ENCODE results near the gene EMC7. TPM values are rescaled to one million over a fixed set of nuclear protein-coding genes. Genes with fewer than 3 reads are reported as not detected.
"Not testable (repeated sequence)": the region's sequence is repeated elsewhere in the genome, so short reads cannot be mapped to it uniquely, and the experiment has no call there.

The EMC7 gene
- polyA plus RNA-seq, 3 donors from 2014 or later: 132 to 209 (median 169) TPM

- Mint-ChIP-seq H3K27me3 (ENCODE audit: low read depth in 3 of 3) (no peaks in the 10 kb centered on the region), H3K9me3 (no peaks in the 10 kb centered on the region), H3K4me1 (no peaks in the 10 kb centered on the region), H3K36me3 (peaks cover 0 to 8% (median 2%) of the 10 kb centered on the region in 3 donors), H3K27ac (no peak overlapping the region), H3K4me3 (no peak overlapping the region)
- no peak for DNase-seq
Observed at GRCh38 chr15:34070003-34070402, 31.7 kb downstream of the EMC7 start.

GRCh38 chr15:34065941-34066340, 35.7 kb downstream of the EMC7 start:
- H3K27me3 Mint-ChIP-seq (ENCODE audit: low read depth in 3 of 3): peaks cover 0 to 2% (median 1%) of the 10 kb centered on the region in 3 donors
- H3K27ac Mint-ChIP-seq: no peak overlapping the region
- no peak overlapping the region for H3K4me3 Mint-ChIP-seq
- DNase-seq: no peak
- peaks cover 0 to 5% (median 2%) of the 10 kb centered on the region in 3 donors for H3K36me3 Mint-ChIP-seq
- peaks cover 0 to 2% of the 10 kb centered on the region in 2 donors for H3K4me1 Mint-ChIP-seq
- no peaks in the 10 kb centered on the region for H3K9me3 Mint-ChIP-seq

- Mint-ChIP-seq H3K36me3 (peaks cover 0 to 5% (median 2%) of the 10 kb centered on the region in 3 donors), H3K4me1 (peaks cover 0 to 2% of the 10 kb centered on the region in 2 donors), H3K27me3 (ENCODE audit: low read depth in 3 of 3) (peaks cover 0 to 2% (median 1%) of the 10 kb centered on the region in 3 donors), H3K9me3 (no peaks in the 10 kb centered on the region), H3K27ac (no peak overlapping the region), H3K4me3 (no peak overlapping the region)
- no peak for DNase-seq
Observed at GRCh38 chr15:34065261-34065660, 36.4 kb downstream of the EMC7 start.

GRCh38 chr15:34064438-34064837, 37.2 kb downstream of the EMC7 start:
- peaks cover 0 to 5% (median 2%) of the 10 kb centered on the region in 3 donors for H3K36me3 Mint-ChIP-seq
- no peak for DNase-seq
- no peaks in the 10 kb centered on the region for H3K9me3 Mint-ChIP-seq
- H3K27ac Mint-ChIP-seq: no peak overlapping the region
- H3K4me3 Mint-ChIP-seq: no peak overlapping the region
- H3K27me3 Mint-ChIP-seq (ENCODE audit: low read depth in 3 of 3): peaks cover 0 to 2% (median 1%) of the 10 kb centered on the region in 3 donors
- peaks cover 0 to 2% of the 10 kb centered on the region in 2 donors for H3K4me1 Mint-ChIP-seq

GRCh38 chr15:34059946-34060345, 41.7 kb downstream of the EMC7 start:
- Mint-ChIP-seq H3K4me1 (peaks cover 0 to 2% of the 10 kb centered on the region in 2 donors), H3K27me3 (ENCODE audit: low read depth in 3 of 3) (peaks cover 0 to 2% (median 1%) of the 10 kb centered on the region in 3 donors), H3K27ac (no peak overlapping the region), H3K9me3 (no peaks in the 10 kb centered on the region), H3K36me3 (no peaks in the 10 kb centered on the region), H3K4me3 (no peak overlapping the region)
- no peak for DNase-seq

- no peaks in the 10 kb centered on the region for H3K9me3 Mint-ChIP-seq
- no peak for DNase-seq
- no peak overlapping the region for H3K4me3 Mint-ChIP-seq
- H3K27ac Mint-ChIP-seq: no peak overlapping the region
- no peaks in the 10 kb centered on the region for H3K36me3 Mint-ChIP-seq
- peaks cover 0 to 2% (median 1%) of the 10 kb centered on the region in 3 donors for H3K27me3 Mint-ChIP-seq (ENCODE audit: low read depth in 3 of 3)
- peaks cover 0 to 2% of the 10 kb centered on the region in 2 donors for H3K4me1 Mint-ChIP-seq
Observed at GRCh38 chr15:34059476-34059875, 42.2 kb downstream of the EMC7 start.

GRCh38 chr15:34056911-34057310, 44.8 kb downstream of the EMC7 start:
- Mint-ChIP-seq H3K27me3 (ENCODE audit: low read depth in 3 of 3) (peaks cover 0 to 5% (median 1%) of the 10 kb centered on the region in 3 donors), H3K27ac (no peak overlapping the region), H3K36me3 (no peaks in the 10 kb centered on the region), H3K4me1 (peaks cover 0 to 2% of the 10 kb centered on the region in 2 donors), H3K4me3 (no peak overlapping the region), H3K9me3 (peaks cover 0 to 5% (median 2%) of the 10 kb centered on the region in 6 donors)
- no peak for DNase-seq

GRCh38 chr15:34055868-34056595, 45.6 kb downstream of the EMC7 start:
- Mint-ChIP-seq H3K27me3 (ENCODE audit: low read depth in 3 of 3) (peaks cover 0 to 4% (median under 1%) of the 10 kb centered on the region in 3 donors), H3K36me3 (peaks cover 2 to 7% (median 2%) of the 10 kb centered on the region in 3 donors), H3K9me3 (peaks cover 1 to 13% (median 7%) of the 10 kb centered on the region in 6 donors), H3K4me1 (no peaks in the 10 kb centered on the region), H3K4me3 (no peak overlapping the region), H3K27ac (no peak overlapping the region)
- no peak for DNase-seq

- peaks cover 4 to 29% (median 21%) of the 10 kb centered on the region in 6 donors for H3K9me3 Mint-ChIP-seq
- peaks cover 15 to 20% (median 15%) of the 10 kb centered on the region in 3 donors for H3K36me3 Mint-ChIP-seq
- H3K27ac Mint-ChIP-seq: no peak overlapping the region
- H3K4me3 Mint-ChIP-seq: no peak overlapping the region
- peaks cover 2 to 4% (median 3%) of the 10 kb centered on the region in 3 donors for H3K27me3 Mint-ChIP-seq (ENCODE audit: low read depth in 3 of 3)
- no peak for DNase-seq
- H3K4me1 Mint-ChIP-seq: no peaks in the 10 kb centered on the region
Observed at GRCh38 chr15:34054081-34054707, 47.5 kb downstream of the EMC7 start.

GRCh38 chr15:34050385-34050784, 51.3 kb downstream of the EMC7 start:
- not testable (repeated sequence) for H3K27ac Mint-ChIP-seq; H3K4me1 Mint-ChIP-seq; DNase-seq; H3K27me3 Mint-ChIP-seq (ENCODE audit: low read depth in 3 of 3)
- Mint-ChIP-seq H3K9me3 (peaks cover 4 to 35% (median 24%) of the 10 kb centered on the region in 6 donors), H3K4me3 (peak overlapping the region in 1 of 5 donors; percentile 56), H3K36me3 (peaks cover 17 to 22% (median 17%) of the 10 kb centered on the region in 3 donors)

GRCh38 chr15:34049112-34049511, 52.5 kb downstream of the EMC7 start:
- Mint-ChIP-seq H3K27ac (no peak overlapping the region), H3K9me3 (peaks cover 4 to 35% (median 24%) of the 10 kb centered on the region in 6 donors), H3K27me3 (ENCODE audit: low read depth in 3 of 3) (peaks cover 2 to 4% (median 3%) of the 10 kb centered on the region in 3 donors), H3K4me3 (no peak overlapping the region), H3K4me1 (no peaks in the 10 kb centered on the region), H3K36me3 (peaks cover 17 to 22% (median 17%) of the 10 kb centered on the region in 3 donors)
- no peak for DNase-seq

GRCh38 chr15:34047893-34048775, 53.5 kb downstream of the EMC7 start:
- Mint-ChIP-seq H3K4me1 (no peaks in the 10 kb centered on the region), H3K27me3 (ENCODE audit: low read depth in 3 of 3) (peaks cover 0 to 3% (median 2%) of the 10 kb centered on the region in 3 donors), H3K9me3 (peaks cover 4 to 35% (median 24%) of the 10 kb centered on the region in 6 donors), H3K36me3 (peaks cover 17 to 22% (median 17%) of the 10 kb centered on the region in 3 donors), H3K4me3 (no peak overlapping the region), H3K27ac (no peak overlapping the region)
- no peak for DNase-seq

GRCh38 chr15:34046471-34047145, 55.1 kb downstream of the EMC7 start:
- no peak overlapping the region for H3K27ac Mint-ChIP-seq
- peaks cover 0 to 3% (median 2%) of the 10 kb centered on the region in 3 donors for H3K27me3 Mint-ChIP-seq (ENCODE audit: low read depth in 3 of 3)
- no peaks in the 10 kb centered on the region for H3K4me1 Mint-ChIP-seq
- no peak overlapping the region for H3K4me3 Mint-ChIP-seq
- no peak for DNase-seq
- H3K36me3 Mint-ChIP-seq: peaks cover 17 to 21% (median 17%) of the 10 kb centered on the region in 3 donors
- H3K9me3 Mint-ChIP-seq: peaks cover 4 to 29% (median 21%) of the 10 kb centered on the region in 6 donors
